Gastrocnemius medialis (tissue), 4 donors: Measurements from ENCODE around the gene PTPRJ. TPM values are rescaled to one million over a fixed set of nuclear protein-coding genes. Genes with fewer than 3 reads are reported as not detected.

Experiments used
- ATAC-seq, 2 donors: fragments of 150-250 bp; one replicate each; pipeline ENCODE4 v1.9.1; 2016
- DNase-seq, 2 donors: peaks; one replicate each; pipeline ENCODE4 v3.0.0-alpha.2; 2019
- H3K27ac ChIP-seq, 4 donors: fragments of 200-600 bp; sonication (generic); 1 replicate in 1 of 4; 2 replicates in 3 of 4; pipeline ENCODE4 v1.5.1; 2016 to 2018; ENCODE audit warnings: mild to moderate bottlenecking in 2 of 4, moderate library complexity in 1 of 4
- H3K27me3 ChIP-seq, 3 donors: fragments of 200-600 bp; sonication (generic) in 2 of 3; 1 replicate in 1 of 3; 2 replicates in 2 of 3; pipeline versions ENCODE4 v1.5.1 to v1.6.0; 2016 to 2019; ENCODE audit warnings: mild to moderate bottlenecking in 1 of 3, moderate library complexity in 1 of 3
- H3K36me3 ChIP-seq, 2 donors: fragments of 200-600 bp; sonication (generic) in 1 of 2; one replicate each; pipeline ENCODE4 v1.5.1; 2017 to 2018
- H3K4me1 ChIP-seq, 2 donors: fragments of 200-600 bp; sonication (generic) in 1 of 2; one replicate each; pipeline ENCODE4 v1.5.1; 2016 to 2017; ENCODE audit warnings: mild to moderate bottlenecking in 2 of 2
- H3K4me3 ChIP-seq, 4 donors: fragments of 200-600 bp; sonication (generic) in 3 of 4; 1 replicate in 1 of 4; 2 replicates in 3 of 4; pipeline ENCODE4 v1.5.1; 2016 to 2019; ENCODE audit warnings: mild to moderate bottlenecking in 2 of 4
- H3K9me3 ChIP-seq, 3 donors: fragments of 200-600 bp; sonication (generic) in 2 of 3; 1 replicate in 1 of 3; 2 replicates in 2 of 3; pipeline ENCODE4 v1.5.1; 2016 to 2019
- POLR2A ChIP-seq, 2 donors: fragments of 450-650 bp; IDR thresholded peaks; one replicate each; pipeline ENCODE4 v1.6.1; 2017; ENCODE audit warnings: antibody characterized with exemption in 2 of 2, mild to moderate bottlenecking in 2 of 2, moderate library complexity in 2 of 2
- in situ Hi-C, 4 donors: fragments of 200-750 bp; cut with MboI; loops; one replicate each; pipeline versions ENCODE4 v1.15.0 to v1.8.0; 2017; ENCODE audit warnings: low sequenced_read_pairs in 4 of 4
- intact Hi-C: fragments of 100-400 bp; cut with DNase I; formaldehyde crosslinking; loops from one replicate; pipeline ENCODE4 v1.15.1; 2023; ENCODE audit warnings: low total_unique reads
- total RNA-seq, 4 donors: library from RNA; depleted of rRNA; stranded (reverse); fragments of >200 nt; gene quantifications; one replicate each; pipeline versions ENCODE4 v1.1.0 to v1.2.3, GENCODE V29; 2016
- TF ChIP-seq, protein P1 (sequence below), 5 experiments: fragments of 450-650 bp in 3 of 5; fragments of 200-600 bp in 2 of 5; sonication (generic) in 2 of 5; IDR thresholded peaks in 4 of 5; conservative IDR thresholded peaks in 1 of 5; 1 replicate in 4 of 5; 2 replicates in 1 of 5; pipeline ENCODE4 v1.5.1; 2016 to 2019; ENCODE audit warnings: antibody characterized with exemption in 5 of 5, mild to moderate bottlenecking in 3 of 5, moderate library complexity in 3 of 5

PTPRJ gene
- total RNA-seq, 4 donors from 2014 or later = 5.4 to 9.0 (median 5.6) TPM

GRCh38 chr11:48114740-48115139, 134.4 kb downstream of the PTPRJ start:
- H3K4me1 ChIP-seq = peaks cover 4 to 5% of the 10 kb centered on the region in 2 donors
- in situ Hi-C loops = loop anchor here (5.0 to 10.0 kb wide), 3 partner anchors 60 to 182 kb away; no protein-coding TSS in a partner anchor
- H3K4me3 ChIP-seq = no peak overlapping the region
- no peaks in the 10 kb centered on the region for H3K27me3 ChIP-seq
- H3K9me3 ChIP-seq = peaks cover 0 to 4% (median 2%) of the 10 kb centered on the region in 3 donors
- no peak for DNase-seq
- no peak for ATAC-seq
- no peak overlapping the region for H3K27ac ChIP-seq
- TF ChIP-seq POLR2A (IDR thresholded peaks at IDR 0.05) = no peak
- TF ChIP-seq, protein P1, sequence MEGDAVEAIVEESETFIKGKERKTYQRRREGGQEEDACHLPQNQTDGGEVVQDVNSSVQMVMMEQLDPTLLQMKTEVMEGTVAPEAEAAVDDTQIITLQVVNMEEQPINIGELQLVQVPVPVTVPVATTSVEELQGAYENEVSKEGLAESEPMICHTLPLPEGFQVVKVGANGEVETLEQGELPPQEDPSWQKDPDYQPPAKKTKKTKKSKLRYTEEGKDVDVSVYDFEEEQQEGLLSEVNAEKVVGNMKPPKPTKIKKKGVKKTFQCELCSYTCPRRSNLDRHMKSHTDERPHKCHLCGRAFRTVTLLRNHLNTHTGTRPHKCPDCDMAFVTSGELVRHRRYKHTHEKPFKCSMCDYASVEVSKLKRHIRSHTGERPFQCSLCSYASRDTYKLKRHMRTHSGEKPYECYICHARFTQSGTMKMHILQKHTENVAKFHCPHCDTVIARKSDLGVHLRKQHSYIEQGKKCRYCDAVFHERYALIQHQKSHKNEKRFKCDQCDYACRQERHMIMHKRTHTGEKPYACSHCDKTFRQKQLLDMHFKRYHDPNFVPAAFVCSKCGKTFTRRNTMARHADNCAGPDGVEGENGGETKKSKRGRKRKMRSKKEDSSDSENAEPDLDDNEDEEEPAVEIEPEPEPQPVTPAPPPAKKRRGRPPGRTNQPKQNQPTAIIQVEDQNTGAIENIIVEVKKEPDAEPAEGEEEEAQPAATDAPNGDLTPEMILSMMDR (IDR thresholded peaks at IDR 0.05 in 4 of 5, conservative IDR thresholded peaks at IDR 0.05 in 1 of 5) = no peak
- intact Hi-C loops = no loop called here
- no peaks in the 10 kb centered on the region for H3K36me3 ChIP-seq

DNA sequence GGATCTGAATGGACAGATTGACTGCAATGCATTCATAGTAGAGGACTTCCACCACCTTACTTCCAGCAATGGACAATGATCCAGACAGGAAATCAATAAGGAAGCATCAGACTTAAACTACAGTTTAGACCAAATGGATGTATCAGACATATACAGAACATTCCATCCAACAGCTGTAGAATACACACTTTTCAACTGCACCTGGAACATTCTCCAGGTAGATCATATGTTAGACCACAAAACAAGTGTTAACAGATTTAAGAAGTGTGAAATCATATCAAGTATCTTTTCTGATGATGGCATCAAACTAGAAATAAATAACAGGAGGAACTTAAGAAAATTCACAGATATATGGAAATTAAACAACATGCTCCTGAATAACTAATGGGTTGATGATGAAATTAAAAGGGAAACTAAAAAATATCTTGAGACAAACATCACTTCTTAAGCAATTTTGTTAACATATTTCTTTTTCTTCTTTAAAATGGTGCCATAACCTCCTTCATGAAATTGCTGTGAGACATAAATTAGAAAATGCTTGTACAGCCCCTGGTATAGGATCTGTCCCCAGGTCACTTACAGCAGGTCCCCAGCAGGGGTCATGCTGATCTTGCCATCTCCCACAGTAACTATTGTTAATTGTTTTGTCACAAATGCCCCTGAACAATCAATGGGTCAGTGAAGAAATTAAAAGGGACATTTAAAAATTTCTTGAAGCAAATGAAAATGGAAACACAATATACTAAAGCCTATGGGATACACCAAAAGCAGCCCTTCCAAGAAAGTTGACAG, 136.3 kb downstream of the PTPRJ start:
- TF ChIP-seq, protein P1 (IDR thresholded peaks at IDR 0.05 in 4 of 5, conservative IDR thresholded peaks at IDR 0.05 in 1 of 5) = no peak
- no peak for TF ChIP-seq POLR2A (IDR thresholded peaks at IDR 0.05)

DNA sequence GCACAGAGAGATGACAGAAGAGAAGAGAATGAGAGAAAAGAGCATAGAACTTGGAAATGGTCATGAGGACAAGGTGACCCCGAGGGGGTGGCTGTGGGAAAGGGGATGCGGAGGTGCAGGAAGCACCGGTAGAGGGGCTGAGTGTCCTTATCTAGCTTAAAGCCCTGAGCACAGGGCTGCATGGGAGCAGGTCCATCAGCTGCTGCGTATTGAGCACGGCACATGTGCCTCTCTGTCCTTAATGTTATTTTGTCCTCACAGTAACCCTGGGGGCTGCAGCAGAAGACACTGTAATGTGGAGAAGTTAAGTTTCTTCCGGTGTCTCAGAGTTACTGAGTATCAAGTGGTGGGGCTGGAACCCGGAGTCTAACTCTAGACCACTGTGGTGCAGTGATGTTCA, 141.9 kb downstream of the PTPRJ start:
- Histone ChIP-seq H3K9me3 (no peaks in the 10 kb centered on the region), H3K4me3 (no peak overlapping the region), H3K4me1 (no peaks in the 10 kb centered on the region), H3K27me3 (no peaks in the 10 kb centered on the region), H3K36me3 (no peaks in the 10 kb centered on the region), H3K27ac (no peak overlapping the region)
- ATAC-seq (no peak), DNase-seq (no peak)
- in situ Hi-C loops (no loop called here), intact Hi-C loops (no loop called here)
- TF ChIP-seq, protein P1 (IDR thresholded peaks at IDR 0.05 in 4 of 5, conservative IDR thresholded peaks at IDR 0.05 in 1 of 5) = no peak
- no peak for TF ChIP-seq POLR2A (IDR thresholded peaks at IDR 0.05)

More for the DNA sequence above, 136.3 kb downstream of the PTPRJ start:
- Histone ChIP-seq H3K4me1 (no peaks in the 10 kb centered on the region), H3K27me3 (no peaks in the 10 kb centered on the region), H3K4me3 (no peak overlapping the region), H3K27ac (no peak overlapping the region), H3K9me3 (peaks cover 0 to 4% (median 2%) of the 10 kb centered on the region in 3 donors), H3K36me3 (no peaks in the 10 kb centered on the region)
- intact Hi-C loops = no loop called here
- in situ Hi-C loops = loop anchor here in 2 of 4 donors (10.0 kb wide), 2 partner anchors 62 to 182 kb away; no protein-coding TSS in a partner anchor
- ATAC-seq = no peak
- no peak for DNase-seq

GRCh38 chr11:48122656-48123055, 142.3 kb downstream of the PTPRJ start:
- peaks cover 0 to 1% of the 10 kb centered on the region in 2 donors for H3K36me3 ChIP-seq
- in situ Hi-C loops = no loop called here
- DNase-seq (no peak), ATAC-seq (no peak)
- TF ChIP-seq POLR2A (IDR thresholded peaks at IDR 0.05) = no peak
- TF ChIP-seq, protein P1 (IDR thresholded peaks at IDR 0.05 in 4 of 5, conservative IDR thresholded peaks at IDR 0.05 in 1 of 5) = no peak
- H3K4me3 ChIP-seq = no peak overlapping the region
- no peaks in the 10 kb centered on the region for H3K9me3 ChIP-seq
- intact Hi-C loops = no loop called here
- H3K4me1 ChIP-seq = no peaks in the 10 kb centered on the region
- no peaks in the 10 kb centered on the region for H3K27me3 ChIP-seq
- H3K27ac ChIP-seq = no peak overlapping the region
